GM13977 (cell line): ENCODE data around the gene PRAMEF14.
"Not testable (repeated sequence)": the region's sequence is repeated elsewhere in the genome, so short reads cannot be mapped to it uniquely, and the experiment has no call there.

Experiments
- DNase-seq: peaks from one replicate; pipeline ENCODE4 v3.0.0; 2012; ENCODE audit warnings: low spot score
- in situ Hi-C: fragments of 300-500 bp; cut with MboI; formaldehyde crosslinking; loops from one replicate; pipeline ENCODE4 v1.12.0; 2022; ENCODE audit warnings: low sequenced_read_pairs, low pct_unique_long_range_greater_than_20kb, mixed read lengths, inconsistent platforms; ENCODE audit not compliant: unreplicated experiment

PRAMEF14 gene

DNA sequence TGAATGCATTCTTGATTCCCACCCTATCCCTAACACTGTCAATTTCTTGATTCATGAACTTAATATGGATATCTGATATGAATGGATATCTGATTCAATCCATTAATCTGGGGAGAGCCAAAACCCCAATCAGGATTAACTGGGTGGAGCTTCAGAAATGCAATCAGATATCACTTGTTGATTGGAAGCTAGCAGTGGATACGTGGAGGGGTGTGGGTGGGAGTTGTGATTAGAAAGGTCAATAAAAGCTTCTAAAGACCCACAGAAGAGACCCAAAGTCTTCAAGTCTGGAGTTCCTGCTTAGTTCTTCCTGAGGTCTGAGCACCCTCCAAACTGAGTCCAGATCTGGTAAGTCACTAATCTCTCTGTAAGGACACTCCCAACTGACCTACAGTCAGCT, 43.7 kb downstream of the PRAMEF14 start, which contains the start of gene PRAMEF33:
TSS of gene PRAMEF33 (plus strand) at position 301 of the 400 bp plus-strand sequence. CDS start 2,416 bp downstream, outside the sequence.
- in situ Hi-C loops, DNase-seq: not testable (repeated sequence)

DNA sequence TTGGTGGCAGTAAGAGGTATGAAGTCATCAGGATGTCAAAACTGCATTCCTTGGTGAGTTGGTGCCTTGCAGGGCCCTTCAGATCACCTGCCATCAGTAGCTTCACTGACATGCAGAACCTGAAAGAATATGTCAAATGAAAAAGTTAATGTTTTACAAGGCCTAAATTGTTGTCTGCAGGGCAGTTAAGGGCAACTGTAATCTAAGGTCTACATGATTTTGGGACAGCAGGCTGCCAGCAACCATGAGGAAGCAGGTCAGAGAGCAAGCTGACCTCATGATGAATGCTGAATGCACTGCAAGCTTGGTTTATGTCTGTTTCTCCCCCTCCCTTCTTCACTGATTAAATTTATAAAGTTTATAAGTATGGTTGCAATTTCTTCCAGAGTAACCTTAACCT, 44.7 kb downstream of the PRAMEF14 start:
- in situ Hi-C loops, DNase-seq: not testable (repeated sequence)

DNA sequence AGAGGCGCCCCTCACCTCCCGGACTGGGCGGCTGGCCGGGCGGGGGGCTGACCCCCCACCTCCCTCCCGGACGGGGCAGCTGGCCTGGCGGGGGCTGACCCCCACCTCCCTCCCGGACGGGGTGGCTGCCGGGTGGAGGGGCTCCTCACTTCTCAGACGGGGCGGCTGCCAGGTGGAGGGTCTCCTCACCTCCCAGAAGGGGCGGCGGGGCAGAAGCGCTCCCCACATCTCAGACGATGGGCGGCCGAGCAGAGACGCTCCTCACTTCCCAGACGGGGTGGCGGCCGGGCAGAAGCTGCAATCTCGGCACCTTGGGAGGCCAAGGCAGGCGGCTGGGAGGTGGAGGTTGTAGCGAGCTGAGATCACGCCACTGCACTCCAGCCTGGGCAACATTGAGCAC, 48.2 kb downstream of the PRAMEF14 start:
- DNase-seq, in situ Hi-C loops: not testable (repeated sequence)

DNA sequence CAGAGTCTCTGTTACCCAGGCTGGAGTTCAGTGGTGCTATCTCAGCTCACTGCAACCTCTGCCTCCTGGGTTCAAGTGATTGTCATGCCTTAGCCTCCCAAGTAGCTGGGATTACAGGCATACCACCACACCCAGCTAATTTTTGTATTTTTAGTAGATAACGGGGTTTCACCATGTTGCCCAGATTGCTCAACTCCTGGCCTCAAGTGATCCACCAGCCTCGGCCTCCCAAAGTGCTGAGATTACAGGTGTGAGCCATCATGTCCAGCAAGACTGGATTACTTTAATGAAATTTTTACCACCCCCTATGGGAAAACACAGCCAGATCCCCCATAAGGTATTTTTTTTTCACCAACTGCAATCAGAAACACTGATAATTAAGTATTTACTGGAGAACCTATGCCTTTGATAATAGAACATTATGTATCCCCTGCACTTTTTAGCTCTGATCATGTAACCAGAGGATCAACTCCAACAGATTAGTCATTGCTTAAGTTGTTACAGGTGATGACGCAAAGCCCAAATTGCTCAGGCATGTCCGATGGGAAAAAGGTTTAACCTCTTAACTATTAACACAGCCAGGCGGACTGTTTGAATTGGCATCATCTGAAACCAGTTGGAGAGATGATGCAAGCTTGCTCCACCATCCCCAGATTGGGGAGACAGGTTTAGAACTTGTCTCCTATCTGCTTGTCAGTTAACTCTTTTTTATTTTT, 49.6 kb downstream of the PRAMEF14 start:
- in situ Hi-C loops, DNase-seq: not testable (repeated sequence)
